Stimulated activated CD4-positive, alpha-beta T cell treated with anti-CD3 and anti-CD28 coated beads, Interleukin-15, amount 100 ng/mL, for 48 hours (primary cell): ENCODE data around the gene GALT.

Experiments used
- DNase-seq, 2 donors: peaks; one replicate each; pipeline ENCODE4 v3.0.0-alpha.2; 2020; ENCODE audit warnings: low read depth in 2 of 2

GALT gene

DNA sequence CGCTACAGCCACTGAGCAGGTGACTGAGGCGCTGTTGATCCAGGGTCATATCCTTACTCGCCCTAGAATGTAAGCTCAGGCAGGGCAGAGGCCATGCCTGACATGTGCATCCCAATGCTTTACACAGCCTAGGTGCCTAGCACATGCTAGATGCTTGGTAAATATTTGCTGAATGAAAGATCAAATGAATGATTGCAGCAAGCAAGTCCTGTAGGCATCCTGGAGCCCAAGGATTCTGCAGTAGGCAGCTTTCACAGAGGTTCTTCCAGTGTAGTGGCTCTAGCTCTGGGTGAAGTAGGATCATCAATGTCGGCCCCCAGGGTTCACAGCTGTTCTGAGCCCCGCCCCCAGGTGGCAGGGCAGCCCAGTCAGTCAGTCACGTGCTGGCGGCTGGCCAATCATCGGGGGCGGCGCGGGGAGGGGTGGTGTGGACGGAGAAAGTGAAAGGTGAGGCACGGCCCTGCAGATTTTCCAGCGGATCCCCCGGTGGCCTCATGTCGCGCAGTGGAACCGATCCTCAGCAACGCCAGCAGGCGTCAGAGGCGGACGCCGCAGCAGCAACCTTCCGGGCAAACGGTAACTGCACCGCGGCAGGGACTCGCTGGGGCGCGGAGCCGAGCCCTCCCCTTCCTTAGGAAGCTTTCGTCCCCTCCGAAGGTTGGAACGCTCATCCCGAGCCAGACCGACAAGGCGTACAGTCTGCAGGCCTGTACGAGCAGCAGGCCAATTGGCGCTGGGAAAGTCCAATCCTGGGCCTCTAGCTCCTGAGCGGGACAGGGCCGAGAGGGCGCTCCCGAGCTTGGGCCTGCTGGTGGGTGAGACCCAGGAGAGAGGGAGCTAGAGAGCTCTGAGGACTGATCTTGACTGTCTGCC, at the start of gene GALT:
GALT (plus strand) TSS at position 465 of the 873 bp plus-strand sequence; CDS start at position 495, 30 bp downstream.
- DNase-seq: peak; percentile 93 to 97

DNA sequence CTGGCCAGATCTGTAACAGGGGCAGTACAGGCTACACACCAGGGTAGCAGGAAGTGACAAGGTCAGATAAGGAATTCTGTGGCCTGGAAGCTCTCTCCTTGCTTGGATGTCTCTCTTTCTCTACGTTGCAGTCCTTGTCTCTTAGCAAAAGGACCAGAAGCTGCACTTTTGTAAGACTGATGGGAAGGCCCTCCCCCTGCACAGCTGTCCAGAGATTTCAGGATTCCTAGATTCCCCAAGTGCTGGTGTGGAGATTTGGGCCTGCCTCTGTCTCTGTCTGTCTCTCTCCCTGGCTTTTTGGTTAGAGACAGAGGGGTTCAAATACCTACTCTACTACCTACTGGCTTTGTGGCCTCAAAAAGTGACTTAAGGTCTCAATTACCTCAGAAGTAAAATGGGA, 46.9 kb upstream of the GALT start:
- DNase-seq: no peak

DNA sequence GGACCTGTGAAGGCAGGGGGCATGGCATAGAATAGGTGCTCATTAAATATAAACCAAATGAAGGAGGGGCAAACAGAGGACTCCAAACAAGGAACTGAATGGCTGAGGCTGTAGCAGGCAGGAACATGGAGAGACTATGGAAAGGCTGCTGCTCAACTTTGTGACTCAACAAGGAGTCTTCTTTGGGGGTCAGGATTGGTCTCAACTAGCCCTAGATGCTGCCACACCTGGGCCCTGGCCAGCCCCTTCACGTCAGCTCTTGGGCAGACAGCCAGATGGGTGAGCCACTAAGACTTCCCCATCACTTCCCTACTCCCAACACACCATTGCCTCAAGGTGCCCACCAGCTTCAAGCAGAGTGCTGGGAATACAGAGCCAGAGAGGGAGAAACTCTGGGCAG, 45.6 kb upstream of the GALT start:
- DNase-seq: no peak

DNA sequence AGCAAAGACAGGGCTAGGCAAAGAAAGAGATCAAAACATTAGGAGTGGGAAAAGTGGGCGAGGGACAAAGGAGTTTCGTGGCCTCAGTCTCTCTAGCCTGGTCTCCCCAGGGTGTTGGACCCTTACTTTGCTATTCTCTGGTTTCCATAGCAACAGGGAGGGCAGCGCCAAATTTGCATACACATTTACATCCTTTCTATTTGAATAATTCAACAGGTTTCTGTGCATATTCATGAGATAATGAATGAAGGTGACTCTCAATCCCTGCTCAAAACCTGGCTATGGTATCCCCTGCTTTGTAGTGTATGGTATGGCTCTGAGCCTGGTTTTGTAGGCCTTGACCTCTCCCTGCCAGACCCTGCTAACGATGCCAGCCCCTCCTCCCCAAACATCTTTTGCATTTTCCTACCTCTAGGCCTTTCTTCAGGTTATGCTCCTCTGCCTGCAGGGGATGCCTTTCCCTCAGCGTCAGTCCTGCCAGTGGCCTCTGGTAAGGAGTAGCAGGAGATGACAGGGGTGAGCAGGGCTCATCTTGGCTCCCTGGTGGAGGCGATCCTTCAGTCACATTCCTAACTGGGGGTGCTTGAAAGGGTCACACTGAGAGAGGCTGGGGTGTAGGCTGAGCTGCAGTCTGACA, 44.4 kb upstream of the GALT start:
- DNase-seq: no peak

DNA sequence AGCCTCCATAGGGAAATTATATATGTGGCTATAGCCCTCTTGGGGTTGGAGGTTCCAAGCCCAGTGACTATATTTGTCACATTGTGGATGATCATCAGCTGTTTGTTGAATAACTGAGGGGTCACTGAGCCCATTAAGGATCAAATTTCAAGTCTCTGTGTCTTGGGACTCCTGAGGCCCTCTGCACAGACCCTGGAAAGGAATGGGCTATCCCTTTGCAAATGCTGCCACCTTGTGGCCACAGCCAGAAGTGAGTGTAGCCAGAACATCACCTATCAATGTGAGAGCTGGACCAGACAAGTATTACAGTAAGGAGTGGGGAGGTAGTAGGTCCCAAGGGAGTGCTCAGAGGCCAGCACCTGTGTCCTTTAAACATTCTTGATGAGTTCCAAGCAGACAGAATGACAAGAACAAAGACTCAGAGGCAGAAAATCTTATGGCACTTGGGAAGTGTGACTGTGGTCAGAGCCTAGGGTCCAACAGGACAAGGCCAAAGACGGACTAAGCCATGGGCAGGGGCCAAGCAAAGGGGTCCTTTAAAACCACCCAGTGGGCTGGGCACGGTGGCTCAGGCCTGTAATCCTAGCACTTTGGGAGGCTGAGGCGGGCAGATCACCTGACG, 42.8 kb upstream of the GALT start:
- peak; percentile 58 to 71 for DNase-seq

DNA sequence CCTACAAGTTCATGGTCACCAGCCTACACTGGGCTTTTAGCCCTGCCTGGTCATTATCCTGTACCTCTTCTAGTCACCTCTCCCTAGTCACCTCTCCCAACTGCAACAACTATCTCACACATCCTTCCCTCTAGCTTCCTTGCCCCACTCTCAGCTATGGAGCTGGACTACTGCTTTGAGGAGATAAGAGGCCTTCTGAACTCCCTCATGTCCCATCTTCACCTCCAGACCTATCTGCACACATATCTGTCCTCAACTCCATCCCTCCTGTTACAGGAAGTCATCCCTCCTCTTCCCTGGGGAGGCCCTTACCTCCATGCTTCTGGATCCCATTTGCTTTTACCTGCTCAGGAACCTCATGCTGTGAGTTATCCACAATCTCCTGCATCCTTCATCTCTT, 40.3 kb upstream of the GALT start:
- DNase-seq: no peak

DNA sequence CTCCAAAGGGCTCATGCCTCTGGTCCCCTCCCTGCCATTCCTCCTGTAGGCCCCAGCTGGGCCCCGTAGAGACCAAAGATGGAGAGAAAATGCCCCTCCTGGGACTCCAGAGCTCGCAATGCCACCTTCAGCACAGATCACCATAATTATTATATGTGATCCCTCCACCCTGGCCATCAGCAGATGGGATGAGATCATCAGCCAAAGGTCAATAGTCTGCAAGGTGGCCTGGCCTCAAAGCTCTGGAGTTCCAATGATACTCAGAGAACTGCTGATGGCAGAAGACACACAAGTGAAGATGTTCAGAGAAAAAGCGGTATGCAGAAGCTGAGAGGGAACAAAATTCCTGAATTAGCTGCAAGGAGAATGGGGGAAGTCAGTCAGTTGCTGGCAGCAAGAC, 39.6 kb upstream of the GALT start:
- DNase-seq: no peak

DNA sequence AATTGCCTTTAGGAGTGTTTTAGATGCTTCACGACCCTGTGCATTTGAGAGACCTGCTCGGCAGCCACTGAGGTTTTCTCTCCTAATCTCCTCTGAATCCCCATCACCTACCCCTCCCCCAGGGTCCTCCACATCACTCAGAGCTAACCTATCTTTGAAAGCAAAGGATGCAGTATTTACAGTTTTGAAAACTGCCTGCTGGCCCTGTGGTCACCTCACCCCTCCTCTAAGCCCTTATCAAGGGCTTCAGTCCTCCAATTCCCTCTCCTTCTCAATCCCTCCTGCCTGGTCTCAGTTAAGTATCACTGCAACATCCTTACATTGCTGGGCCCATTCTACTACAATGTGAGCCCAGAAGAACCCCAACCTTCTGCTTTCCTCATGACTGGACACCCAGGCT, 39.1 kb upstream of the GALT start:
- DNase-seq: no peak

DNA sequence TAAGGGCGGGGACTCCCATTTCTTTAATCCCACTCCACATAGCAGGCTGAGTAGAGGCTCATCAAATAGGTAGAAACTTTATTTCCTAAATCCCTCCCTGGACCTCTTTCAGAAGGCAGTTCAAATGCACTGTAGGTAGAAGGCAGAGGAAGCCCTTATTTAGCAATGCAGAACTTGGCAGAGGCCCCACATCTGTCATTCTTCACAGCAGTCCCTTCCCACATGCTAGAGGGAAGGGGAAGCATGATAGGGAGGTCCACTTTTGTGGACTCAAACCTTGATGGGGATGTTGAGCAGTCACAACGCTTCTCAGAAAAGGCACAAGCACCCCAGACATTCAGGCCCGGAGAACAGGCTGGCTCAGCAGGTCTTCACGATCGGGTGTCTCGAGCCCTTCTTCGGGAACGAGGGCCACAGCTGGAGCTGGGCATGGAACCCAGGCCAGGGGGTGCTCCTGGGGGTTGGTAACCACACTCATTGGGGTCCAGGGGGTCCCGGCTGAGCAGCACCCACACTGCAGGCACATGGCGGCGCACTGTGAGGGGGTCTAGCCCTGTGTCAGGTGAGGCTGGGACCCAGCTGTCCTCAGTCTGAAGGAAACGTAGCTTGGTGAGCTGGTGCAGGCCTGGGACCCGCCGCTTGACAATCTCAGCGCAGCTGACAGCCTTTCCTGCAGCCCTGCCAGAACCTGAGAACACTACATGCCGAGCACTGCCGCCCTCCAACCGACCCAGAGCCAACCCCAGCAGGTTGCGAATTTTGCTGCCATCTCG, 35.9 kb upstream of the GALT start:
- no peak for DNase-seq

DNA sequence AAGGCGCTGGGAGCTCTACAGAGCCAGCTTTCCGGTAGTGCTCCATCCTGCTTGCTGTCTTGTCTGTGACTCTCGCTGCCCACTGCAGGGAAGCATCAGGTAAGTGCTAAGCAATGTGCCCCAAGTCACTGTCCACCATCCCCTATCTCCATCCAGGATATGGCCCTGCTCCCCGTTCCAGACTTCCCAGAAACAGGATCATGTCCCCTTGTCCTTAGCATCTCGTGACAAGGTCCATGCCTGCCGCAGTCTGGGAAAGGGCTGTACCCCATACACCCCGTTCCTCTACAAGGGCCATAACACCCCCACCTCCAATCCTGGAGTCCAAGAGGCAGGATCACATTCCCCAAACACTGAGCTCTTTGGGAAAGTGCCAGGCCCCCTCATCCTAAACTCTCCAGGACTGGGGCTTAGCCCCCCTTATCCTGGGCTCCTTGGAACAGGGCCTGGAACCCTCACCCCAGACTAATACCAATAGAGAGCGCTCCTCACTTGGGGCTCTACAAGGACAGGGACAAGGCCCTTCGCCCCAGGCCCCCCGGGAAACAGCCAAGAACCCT, 35.1 kb upstream of the GALT start:
- no peak for DNase-seq

DNA sequence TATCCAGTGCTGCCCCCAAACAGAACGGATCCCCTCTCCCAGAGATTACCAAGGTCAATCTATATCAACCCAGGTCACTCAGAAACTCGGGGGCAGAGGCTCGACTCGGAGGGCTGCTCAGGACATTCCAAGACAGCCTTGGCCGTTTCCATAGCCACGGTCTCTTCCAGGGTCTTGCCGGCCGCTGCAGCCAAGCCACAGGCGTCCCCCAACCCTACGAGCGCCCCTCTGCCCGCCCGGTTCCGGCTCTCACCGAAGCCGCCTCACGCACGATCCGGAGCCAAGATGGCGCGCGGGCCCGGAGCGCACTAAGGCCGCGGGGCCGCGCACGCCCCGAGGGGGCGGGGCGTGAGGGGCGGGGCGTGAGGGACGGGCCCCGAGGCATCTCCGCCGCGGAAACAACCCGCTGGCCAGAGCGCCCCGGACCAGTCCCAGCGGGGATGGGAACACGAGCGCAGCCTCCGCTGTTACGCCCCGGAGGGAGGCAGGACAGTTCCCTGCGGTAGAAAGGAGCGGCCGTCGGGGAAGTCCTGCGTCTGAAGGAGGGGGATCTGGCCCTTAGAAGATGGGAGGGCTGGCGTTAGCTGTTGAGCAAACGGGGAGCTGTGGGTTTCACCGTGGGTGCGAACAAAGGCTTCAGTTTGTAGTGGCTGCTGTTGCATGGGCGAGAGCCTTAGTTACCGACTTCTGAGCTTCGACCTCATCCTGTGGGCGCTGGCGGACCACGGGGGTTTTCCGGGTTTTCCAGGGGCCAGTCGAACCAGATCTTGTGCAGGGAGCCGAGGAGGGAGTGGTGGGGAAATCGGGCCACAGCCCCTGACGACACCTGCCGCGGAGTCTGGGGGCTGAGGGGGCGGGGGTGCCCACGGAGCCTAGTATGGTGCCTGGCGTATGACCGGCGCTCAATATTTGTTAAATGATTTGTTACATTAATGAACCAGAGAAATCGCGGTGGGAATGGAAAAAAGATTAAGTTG, 34.4 kb upstream of the GALT start, which contains the start of gene RPP25L:
RPP25L (minus strand) TSS at position 287 of the 977 bp plus-strand sequence. CDS start 801 bp downstream, outside the sequence.
- peak; percentile 59 to 80 for DNase-seq

DNA sequence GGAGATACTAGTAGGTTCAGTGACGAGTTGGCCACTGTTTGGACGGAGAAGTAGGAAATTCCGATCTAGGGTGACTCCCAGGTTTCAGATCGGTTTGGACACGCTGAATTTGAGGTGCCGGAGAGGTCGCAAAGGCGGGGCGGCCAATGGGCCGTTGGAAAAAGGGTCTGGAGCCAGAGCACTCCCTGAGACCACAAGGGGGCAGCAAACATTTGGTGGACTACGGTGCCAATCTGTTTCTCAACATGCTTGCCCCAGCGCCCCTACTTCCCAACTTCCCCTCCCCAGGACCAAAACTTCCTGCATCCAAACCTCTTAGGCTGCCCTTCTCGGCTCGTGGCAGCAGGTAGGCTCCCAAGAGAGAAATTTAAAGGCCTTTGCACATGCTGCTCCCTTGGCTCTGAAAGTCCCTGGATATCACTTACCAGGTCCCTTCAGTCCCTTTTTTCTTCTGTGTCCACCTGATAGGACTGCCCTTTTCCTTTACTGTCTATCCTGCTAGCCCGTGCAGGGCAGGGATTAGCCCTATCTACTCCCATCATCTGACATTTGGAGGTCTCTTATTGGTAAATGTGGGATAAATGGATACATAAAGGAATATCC, 33.6 kb upstream of the GALT start:
- peak; percentile 49 to 66 for DNase-seq

DNA sequence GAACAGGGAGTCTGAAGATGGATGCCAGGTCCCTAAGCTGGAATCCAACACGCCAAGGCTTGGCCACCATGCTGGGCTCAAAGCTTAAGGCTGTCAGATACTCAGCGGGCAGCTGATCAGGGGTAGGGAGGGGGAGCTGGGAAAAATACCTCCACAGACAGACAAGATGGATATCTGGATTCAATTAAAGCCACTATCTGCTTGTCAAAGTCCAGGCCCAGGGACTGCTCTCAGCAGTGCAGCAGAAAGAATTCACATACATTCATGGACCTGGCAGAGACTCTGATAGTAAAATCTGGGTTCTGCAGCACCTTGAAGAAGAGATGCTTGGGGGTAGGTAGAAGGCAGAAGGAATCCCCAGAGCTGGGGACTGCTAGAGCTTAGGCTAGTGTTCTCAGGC, 31.3 kb upstream of the GALT start:
- DNase-seq: no peak

DNA sequence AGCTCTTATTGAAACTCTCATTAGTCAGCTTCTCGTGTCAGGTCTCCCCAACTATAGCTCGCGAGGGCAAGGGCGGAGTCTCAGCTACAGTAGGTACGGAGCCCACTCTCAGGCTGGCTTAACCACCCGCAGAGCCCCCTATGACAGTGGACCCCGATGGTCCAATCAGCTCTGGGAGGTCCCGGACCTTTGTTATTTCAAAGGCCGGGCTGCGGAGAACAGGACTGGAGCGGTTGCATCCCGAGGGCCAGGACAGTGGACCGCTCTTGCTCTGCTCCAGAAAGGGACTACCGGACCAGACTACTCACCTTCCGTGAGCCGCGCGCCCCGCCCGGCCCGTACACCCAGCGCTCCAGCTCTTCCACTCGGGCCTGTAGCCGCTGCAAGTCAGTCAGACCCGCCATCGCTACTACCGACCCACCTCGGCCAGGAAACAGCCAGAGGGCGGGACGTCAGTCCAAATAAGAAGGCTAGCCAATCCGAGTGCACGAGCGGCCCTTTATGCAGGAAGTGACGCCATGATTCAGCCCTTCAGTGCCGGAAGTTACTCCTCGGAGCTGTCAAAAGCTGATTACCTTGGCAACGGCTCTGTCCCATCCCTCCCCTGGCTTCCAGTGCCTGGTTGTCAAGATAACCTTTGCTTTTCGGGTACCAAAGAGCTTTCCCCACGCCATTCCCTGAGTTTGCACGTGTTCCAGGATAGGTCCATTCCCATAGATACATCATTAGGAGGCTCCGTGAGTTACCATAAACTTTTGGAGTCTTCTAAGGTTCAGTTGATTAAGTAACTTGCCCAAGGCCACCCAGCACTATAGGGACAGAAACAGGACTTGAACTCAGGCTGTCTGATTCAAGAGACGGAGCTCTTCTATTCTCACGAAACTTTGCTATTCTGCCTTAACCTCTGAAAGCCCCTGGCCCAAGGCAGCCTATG, 26.1 kb upstream of the GALT start, which contains the start of gene DCTN3:
DCTN3 (minus strand) TSS at position 435 of the 934 bp plus-strand sequence; CDS start at position 404, 31 bp downstream.
- DNase-seq: peak; percentile 87 to 88

DNA sequence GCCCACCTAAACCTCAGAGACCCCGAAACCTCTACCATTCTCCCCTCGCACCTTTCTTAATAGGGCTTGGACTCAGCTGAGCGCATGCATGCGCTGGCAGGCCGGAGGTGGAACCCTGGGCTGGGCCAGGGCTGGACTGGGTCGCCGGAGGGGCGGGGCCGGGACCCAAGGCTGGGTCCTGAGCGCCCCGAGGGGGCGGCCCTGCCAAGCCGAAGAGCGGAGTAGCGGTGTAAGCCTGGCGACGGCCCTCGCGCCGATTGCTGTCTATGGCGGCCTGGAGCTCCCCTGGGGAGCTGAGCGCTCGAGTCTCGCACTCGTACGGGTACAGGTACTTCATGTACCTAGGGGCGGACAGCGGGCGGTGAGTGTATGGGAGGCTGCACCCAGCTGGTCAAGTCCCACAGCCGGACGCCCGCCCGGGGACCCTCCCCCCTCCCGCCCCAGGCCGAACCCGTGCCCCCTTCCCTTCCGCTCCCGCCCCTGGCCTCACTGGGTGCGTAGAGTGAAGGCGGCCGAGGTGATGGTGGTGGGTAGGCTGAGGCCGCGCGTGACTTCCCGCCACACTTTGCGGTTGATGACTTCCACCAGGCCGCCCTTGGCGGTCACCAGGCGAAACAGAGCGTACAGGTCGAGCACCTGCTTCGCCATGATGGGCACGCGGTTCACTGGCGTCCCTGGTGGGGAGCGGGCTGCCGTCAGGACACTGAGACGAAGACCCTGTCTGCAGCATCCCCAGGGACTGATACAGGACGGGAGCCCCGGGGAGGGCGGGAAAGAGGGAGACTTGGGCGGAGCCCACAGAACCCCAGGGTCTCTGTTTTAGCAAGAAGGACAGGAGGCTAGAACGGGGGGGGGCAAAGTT, 22.9 kb upstream of the GALT start:
- no peak for DNase-seq

DNA sequence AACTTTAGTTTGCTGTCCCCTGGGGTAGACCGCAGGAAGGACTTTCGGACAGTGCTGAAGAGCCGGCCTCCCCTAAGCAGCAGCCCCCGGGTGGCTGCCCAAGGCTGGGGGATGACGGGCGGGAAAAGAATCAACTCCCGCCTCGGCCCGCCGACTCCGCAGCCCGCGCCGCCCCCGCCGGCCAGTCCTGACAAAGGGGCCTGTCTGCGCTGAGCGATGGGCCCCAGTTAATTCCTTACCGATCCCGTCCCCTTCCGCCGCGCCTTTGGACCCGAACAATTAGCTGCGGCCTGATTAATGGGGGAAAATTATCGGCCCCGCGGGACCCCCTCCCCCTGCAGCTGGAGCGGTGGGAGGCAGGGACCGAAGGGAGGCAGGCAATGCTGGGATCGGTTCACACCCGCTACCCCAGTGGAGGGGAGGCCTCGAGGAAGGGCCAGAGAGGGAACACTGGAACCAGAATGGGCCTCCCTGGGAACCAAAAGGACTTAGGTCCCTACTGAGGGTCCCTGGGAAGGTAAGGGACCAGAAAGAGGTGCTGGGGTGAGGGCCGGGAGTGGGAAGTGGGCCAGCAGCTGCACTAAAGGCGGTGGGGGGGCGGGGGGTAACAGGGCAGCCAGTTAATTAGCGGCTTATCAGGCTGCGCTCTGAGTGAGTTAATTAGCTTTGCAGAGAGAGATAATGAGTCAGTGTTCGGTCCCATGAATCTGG, 21.8 kb upstream of the GALT start:
- DNase-seq: no peak

DNA sequence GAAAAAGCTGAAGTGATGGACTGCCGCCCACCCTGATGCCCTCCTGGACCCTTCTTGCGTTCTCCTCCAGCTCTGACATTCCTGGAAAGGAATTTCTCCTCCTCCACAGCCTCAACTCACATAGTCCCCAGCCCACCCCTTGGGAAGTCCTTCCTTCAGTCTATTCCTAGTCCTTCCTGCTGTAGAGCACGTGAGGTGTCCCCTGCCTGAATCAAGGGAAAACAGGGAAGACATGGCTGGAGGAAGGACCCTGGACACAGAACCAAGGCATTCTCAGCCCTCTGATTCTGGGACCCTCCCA, 21.3 kb upstream of the GALT start:
- DNase-seq: no peak
